Activated T-helper 17 cell treated with anti-CD3 and anti-CD28 coated beads, Interleukin-2, amount 50 U/mL, for 72 hours (primary cell): ENCODE data around the gene LRRC23. TPM values are rescaled to one million over a fixed set of nuclear protein-coding genes. Genes with fewer than 3 reads are reported as not detected.

Source experiments
- ATAC-seq: fragments of 150-1000 bp; cut with Tn5 transposase; replicated peaks from 2 replicates; pipeline ENCODE4 v1.10.0; 2021; ENCODE audit warnings: mild to moderate bottlenecking, moderate library complexity
- H3K27ac Mint-ChIP-seq: one replicate; pipeline ENCODE4 v1.8.0; 2022; ENCODE audit warnings: mixed read lengths
- H3K27me3 Mint-ChIP-seq: one replicate; pipeline ENCODE4 v1.8.0; 2022; ENCODE audit warnings: mixed read lengths
- H3K36me3 Mint-ChIP-seq: one replicate; pipeline ENCODE4 v1.8.0; 2022; ENCODE audit warnings: low read depth, mild to moderate bottlenecking, mixed read lengths
- H3K4me1 Mint-ChIP-seq: one replicate; pipeline ENCODE4 v1.8.0; 2022; ENCODE audit warnings: mixed read lengths
- H3K4me3 Mint-ChIP-seq: one replicate; pipeline ENCODE4 v1.8.0; 2022; ENCODE audit warnings: mild to moderate bottlenecking, mixed read lengths
- H3K9me3 Mint-ChIP-seq: one replicate; pipeline ENCODE4 v1.8.0; 2022; ENCODE audit warnings: mixed read lengths
- total RNA-seq, 2 donors: library from RNA; stranded (reverse); gene quantifications; one replicate each; pipeline ENCODE4 v1.2.3, GENCODE V29; 2022

LRRC23 gene
- total RNA-seq, 2 donors from 2014 or later: 4.4 to 7.6 TPM

DNA sequence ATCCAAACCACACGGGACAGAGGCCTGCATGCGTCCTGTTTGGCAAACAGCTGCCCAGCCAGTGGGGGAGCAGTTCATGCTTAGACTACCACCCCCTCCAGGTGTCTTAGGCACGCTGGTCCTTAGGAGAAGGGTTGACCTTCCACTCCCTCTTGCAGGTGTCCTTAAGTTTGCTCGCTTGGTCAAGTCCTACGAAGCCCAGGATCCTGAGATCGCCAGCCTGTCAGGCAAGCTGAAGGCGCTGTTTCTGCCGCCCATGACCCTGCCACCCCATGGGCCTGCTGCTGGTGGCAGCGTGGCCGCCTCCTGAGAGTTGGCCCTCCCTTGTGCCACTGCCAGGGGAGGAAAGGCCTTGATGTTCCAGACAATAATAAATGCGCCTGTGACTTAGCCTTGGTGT lies 41.0 kb downstream of the LRRC23 start:
- Mint-ChIP-seq H3K4me3 (peak overlapping the region; percentile 87), H3K4me1 (peaks cover 41% of the 10 kb centered on the region), H3K9me3 (no peaks in the 10 kb centered on the region), H3K36me3 (peaks cover 82% of the 10 kb centered on the region), H3K27me3 (no peaks in the 10 kb centered on the region), H3K27ac (peak overlapping the region; percentile 100)
- ATAC-seq: no peak

DNA sequence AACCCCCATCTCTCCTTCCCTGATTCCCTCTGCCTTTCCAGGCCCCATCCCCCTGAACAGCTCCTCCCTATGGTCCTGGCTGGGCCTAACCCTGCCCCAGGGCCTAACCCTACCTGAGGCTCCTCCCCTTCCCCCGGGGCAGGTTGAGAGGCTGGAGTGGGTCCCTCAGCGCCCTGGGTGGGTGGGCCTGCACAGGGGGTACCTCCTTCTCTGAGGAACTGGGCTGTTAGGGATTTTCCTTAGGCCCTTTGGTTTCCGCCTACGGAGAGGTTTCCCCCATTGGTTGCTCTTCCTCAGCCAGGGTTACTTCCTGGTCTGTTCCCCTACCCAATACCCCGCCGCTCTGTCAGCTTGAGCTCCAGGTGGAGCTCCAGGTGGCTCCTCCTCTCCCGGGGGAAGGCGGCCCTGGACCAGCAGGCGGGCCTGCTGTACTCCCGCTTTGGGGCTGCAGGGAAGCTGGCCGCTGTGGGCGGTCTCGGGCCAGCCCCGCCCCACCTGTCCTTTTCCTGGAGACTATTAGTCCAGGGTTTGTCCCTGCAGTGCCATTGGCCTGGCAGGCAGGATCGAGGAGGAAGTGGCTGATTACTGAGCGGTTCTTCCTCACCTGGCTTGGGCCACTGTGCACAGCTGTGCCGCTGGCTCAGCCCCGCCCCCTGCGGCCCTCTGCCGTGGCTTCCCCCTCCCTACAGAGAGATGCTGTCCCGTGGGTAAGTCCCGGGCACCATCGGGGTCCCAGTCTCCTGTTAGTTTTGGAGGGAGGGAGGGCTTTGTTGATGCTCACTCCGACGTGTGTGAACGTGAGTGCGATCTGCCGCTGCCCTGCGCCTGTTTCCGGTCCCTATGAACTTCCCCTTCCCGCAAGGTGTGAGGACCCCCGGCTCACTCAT lies 41.7 kb downstream of the LRRC23 start:
- no peaks in the 10 kb centered on the region for H3K27me3 Mint-ChIP-seq
- H3K4me3 Mint-ChIP-seq: peak overlapping the region; percentile 87
- no peaks in the 10 kb centered on the region for H3K9me3 Mint-ChIP-seq
- peak overlapping the region; percentile 100 for H3K27ac Mint-ChIP-seq
- peaks cover 42% of the 10 kb centered on the region for H3K4me1 Mint-ChIP-seq
- H3K36me3 Mint-ChIP-seq: peaks cover 81% of the 10 kb centered on the region
- peak; percentile 55 for ATAC-seq

DNA sequence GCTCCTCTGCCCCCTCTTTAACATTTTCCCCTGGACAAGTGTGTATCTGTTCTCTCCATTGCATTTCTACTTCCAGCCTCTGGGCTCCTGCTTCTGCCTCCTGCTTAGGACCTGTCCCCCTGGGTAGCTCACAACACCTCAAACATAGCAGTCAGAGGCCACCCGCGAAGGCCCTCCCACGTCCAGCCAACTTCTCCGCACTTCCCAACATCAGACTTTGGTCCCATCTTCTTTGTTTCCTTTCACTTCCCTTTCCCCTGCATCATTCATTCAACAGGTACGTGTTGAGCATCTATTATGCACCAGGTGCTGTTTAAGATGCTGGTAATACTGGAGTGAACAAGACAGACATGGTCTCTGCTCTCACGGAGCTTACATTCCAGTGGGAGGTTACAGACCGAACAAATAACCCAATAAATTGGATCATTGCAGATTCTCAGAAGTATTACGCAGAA lies 42.3 kb downstream of the LRRC23 start:
- ATAC-seq: no peak
- H3K4me3 Mint-ChIP-seq: peak overlapping the region; percentile 87
- no peaks in the 10 kb centered on the region for H3K27me3 Mint-ChIP-seq
- H3K9me3 Mint-ChIP-seq: no peaks in the 10 kb centered on the region
- peaks cover 82% of the 10 kb centered on the region for H3K36me3 Mint-ChIP-seq
- peaks cover 42% of the 10 kb centered on the region for H3K4me1 Mint-ChIP-seq
- peak overlapping the region; percentile 100 for H3K27ac Mint-ChIP-seq

DNA sequence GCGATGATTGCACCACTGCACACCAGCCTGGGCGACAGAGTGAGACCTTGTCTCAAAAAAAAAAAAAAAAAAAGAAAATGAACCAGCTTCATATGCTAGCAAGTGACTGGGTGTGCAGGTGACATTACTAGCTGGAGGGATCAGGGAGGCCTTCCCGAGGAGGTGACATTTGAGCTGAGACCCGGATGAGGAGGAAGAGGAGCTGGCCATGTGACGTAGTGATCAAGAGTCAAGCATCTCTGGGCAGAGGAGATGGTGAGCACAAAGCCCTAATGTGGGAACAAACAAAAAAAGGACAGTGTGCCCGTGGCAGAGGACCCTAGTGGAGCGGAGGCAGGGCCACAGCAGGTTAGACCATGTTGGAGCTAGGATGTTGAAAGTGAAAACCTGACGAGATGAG lies 43.0 kb downstream of the LRRC23 start:
- ATAC-seq: no peak
- Mint-ChIP-seq H3K27ac (peak overlapping the region; percentile 100), H3K36me3 (peaks cover 82% of the 10 kb centered on the region), H3K4me3 (peak overlapping the region; percentile 87), H3K9me3 (no peaks in the 10 kb centered on the region), H3K4me1 (peaks cover 42% of the 10 kb centered on the region), H3K27me3 (no peaks in the 10 kb centered on the region)

DNA sequence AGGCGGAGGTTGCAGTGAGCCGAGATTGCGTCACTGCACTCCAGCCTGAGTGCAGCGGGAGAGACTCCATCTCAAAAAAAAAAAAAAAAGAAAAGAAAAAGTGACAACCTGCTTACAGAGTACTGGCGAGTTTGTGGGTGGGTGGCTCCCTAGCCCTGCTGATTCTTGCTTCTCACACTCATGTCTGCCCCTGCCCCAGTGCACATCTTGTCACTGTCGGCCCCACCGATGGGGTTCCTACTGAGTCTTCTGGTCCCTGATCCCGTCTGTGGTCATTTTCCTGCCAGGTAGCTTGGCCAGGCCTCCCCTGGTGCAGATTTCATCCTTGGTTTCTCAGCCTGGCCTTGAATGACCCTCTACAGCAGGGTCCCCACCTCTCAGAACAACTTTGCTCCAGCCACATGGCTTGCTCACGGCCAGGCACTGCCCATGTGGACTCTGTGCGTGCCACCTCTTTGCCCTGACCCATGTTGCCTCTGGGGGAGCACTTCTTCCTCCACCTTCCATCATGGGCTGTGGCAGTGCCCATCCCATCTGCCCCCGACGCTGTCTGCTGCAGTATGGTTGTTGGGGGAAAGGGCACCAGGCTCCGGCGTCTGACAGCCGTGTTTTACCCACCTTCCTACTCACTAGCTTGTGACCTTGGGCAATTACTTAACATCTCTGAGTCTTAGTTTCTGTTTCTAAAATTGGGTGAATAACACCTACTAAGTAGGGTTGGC lies 44.4 kb downstream of the LRRC23 start:
- Mint-ChIP-seq H3K4me3 (peak overlapping the region; percentile 87), H3K9me3 (no peaks in the 10 kb centered on the region), H3K4me1 (peaks cover 38% of the 10 kb centered on the region), H3K36me3 (peaks cover 86% of the 10 kb centered on the region), H3K27me3 (no peaks in the 10 kb centered on the region), H3K27ac (peak overlapping the region; percentile 100)
- ATAC-seq: no peak

DNA sequence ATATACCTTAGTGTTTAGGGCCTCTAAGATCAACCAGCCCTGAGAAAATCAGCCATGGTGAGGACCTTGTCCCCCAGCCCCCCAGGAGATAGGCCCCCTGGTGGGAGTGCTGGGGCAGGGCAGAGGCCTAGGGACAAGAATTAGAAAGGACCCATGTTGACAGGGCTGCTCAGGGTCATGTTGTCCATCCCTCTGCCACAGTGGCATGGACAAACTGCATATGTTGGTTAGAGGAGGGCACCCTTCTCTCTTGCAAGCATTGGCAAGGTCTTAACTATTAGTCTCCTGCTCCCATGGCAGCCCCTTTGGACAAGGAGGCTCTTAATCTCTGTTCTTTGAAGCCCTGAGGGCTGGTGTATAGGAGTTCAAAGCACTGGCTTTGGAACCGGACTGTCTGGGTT lies 45.8 kb downstream of the LRRC23 start:
- peaks cover 86% of the 10 kb centered on the region for H3K36me3 Mint-ChIP-seq

DNA sequence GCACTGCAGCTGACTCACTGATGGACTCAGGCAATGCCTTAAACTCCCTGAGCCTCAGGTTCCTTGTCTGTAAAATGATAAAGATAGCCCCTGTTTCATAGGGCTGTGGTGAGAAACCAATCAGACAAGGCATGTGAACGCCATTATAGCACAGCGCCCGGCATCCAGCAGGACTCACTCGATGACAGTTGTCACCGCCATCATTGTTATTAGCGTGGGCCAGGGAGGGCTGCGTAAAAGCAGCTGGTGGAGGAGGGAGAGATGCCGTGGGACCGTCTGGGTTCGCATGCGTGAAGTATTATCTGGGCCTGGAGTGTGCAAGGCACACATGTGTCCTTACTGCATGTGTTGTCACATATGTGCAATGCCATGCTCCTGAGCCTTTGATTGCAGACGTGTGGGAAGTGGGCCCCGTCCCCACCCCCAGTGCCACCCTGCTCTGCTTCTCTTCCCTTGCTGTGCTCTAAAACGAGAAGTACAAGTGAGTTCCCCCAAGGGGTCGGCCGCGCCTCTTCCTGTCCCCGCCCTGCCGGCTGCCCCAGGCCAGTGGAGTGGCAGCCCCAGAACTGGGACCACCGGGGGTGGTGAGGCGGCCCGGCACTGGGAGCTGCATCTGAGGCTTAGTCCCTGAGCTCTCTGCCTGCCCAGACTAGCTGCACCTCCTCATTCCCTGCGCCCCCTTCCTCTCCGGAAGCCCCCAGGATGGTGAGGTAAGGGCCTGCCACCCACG lies 46.4 kb downstream of the LRRC23 start, which contains the start of gene PTPN6:
PTPN6 (plus strand) TSS at position 546 of the 730 bp plus-strand sequence; CDS start at position 703, 157 bp downstream.
- Mint-ChIP-seq H3K36me3 (peaks cover 86% of the 10 kb centered on the region), H3K4me3 (peak within 1 kb of the TSS; percentile 87), H3K27ac (peak within 1 kb of the TSS; percentile 100), H3K4me1 (peaks cover 51% of the 10 kb centered on the region), H3K27me3 (no peaks in the 10 kb centered on the region), H3K9me3 (no peaks in the 10 kb centered on the region)
- peak; percentile 6 for ATAC-seq

More for the DNA sequence above, 45.8 kb downstream of the LRRC23 start:
- ATAC-seq: no peak
- H3K27ac Mint-ChIP-seq: peak overlapping the region; percentile 100
- peaks cover 48% of the 10 kb centered on the region for H3K4me1 Mint-ChIP-seq
- H3K27me3 Mint-ChIP-seq: no peaks in the 10 kb centered on the region
- H3K9me3 Mint-ChIP-seq: no peaks in the 10 kb centered on the region
- H3K4me3 Mint-ChIP-seq: peak overlapping the region; percentile 87

DNA sequence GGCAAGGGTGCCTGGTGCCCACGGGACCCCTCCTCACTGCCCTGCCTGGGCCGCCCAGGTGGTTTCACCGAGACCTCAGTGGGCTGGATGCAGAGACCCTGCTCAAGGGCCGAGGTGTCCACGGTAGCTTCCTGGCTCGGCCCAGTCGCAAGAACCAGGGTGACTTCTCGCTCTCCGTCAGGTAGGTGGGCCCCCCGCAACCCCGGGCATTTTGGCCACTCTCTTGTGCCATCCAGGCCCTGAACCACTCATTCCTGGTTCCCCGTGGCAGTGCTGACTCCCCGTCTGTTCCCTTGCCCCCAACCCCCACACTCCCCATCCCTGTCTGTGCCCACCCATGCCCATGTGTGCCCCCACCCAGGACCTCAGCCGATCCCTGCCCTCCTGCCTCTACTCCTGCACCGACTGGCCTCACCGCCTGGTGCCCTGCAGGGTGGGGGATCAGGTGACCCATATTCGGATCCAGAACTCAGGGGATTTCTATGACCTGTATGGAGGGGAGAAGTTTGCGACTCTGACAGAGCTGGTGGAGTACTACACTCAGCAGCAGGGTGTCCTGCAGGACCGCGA lies 47.0 kb downstream of the LRRC23 start:
- Mint-ChIP-seq H3K4me1 (peaks cover 58% of the 10 kb centered on the region), H3K36me3 (peaks cover 86% of the 10 kb centered on the region), H3K9me3 (no peaks in the 10 kb centered on the region), H3K4me3 (peak overlapping the region; percentile 87), H3K27ac (peak overlapping the region; percentile 100), H3K27me3 (no peaks in the 10 kb centered on the region)
- peak; percentile 8 for ATAC-seq

DNA sequence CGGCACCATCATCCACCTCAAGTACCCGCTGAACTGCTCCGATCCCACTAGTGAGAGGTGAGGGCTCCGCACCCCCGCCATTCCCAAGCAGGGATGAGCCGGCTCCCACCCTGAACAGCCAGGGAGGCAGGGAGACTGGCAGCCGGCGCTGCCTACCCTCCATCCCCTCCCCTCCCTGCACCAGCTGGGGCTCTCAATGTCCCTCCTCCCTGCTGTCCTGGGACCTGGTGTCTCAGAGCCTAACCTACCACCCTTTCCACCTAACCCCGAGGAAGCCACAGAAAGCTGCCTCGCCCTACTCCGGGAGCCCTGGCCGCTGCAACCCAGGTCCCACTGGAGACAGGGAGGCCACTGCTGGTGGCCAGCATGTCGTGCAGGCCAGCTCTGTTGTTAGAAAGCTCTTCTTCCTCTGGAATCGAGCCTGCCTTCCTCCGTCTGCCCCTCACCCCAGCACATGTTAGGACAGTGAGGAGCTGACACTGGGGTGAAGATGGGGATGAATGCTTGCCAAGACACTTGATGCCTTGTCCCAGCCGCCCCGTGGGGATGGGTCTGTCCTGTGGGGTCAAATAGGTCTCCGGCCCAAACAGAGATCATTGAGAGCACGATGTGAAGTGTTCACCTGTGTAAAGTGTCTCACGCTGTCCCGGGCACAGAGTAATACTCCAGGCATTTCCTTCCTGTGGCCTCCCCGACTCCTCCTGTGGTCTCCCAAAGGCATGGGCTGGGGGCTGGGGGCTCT lies 47.7 kb downstream of the LRRC23 start:
- Mint-ChIP-seq H3K4me3 (peak overlapping the region; percentile 87), H3K36me3 (peaks cover 86% of the 10 kb centered on the region), H3K27ac (peak overlapping the region; percentile 100), H3K9me3 (no peaks in the 10 kb centered on the region), H3K27me3 (no peaks in the 10 kb centered on the region), H3K4me1 (peaks cover 59% of the 10 kb centered on the region)
- ATAC-seq: peak; percentile 6

DNA sequence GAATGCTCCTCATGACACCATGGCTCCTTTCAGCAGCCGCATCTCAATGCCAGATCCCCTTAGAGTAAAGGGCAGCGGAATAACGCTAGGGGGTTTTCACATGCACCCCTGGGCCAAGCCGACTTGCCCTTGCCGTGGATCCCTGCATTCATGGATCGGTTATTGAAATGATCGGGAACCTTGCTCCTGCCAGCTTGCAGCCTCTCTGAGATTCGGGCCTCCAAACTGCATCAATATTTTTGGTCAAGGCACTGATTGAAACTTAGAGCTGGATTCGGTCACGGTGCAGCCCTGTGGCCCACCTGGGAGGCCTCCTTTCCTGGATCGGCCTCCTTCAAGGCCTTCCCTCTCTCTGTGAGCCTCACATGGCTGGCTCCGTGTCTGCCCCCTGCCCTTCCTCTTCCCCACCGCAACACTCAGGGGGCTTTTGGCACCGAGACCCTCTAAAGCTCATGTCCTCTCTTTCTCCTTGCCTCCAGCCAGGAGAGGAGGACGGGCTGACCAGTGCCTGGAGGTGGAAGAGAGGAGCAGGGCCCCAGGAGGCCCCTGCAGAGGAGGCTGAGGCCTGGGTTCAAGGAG lies 48.3 kb downstream of the LRRC23 start:
- H3K27ac Mint-ChIP-seq: peak overlapping the region; percentile 100
- peaks cover 86% of the 10 kb centered on the region for H3K36me3 Mint-ChIP-seq
- no peaks in the 10 kb centered on the region for H3K27me3 Mint-ChIP-seq
- ATAC-seq: no peak
- H3K4me3 Mint-ChIP-seq: peak overlapping the region; percentile 87
- no peaks in the 10 kb centered on the region for H3K9me3 Mint-ChIP-seq
- peaks cover 55% of the 10 kb centered on the region for H3K4me1 Mint-ChIP-seq

DNA sequence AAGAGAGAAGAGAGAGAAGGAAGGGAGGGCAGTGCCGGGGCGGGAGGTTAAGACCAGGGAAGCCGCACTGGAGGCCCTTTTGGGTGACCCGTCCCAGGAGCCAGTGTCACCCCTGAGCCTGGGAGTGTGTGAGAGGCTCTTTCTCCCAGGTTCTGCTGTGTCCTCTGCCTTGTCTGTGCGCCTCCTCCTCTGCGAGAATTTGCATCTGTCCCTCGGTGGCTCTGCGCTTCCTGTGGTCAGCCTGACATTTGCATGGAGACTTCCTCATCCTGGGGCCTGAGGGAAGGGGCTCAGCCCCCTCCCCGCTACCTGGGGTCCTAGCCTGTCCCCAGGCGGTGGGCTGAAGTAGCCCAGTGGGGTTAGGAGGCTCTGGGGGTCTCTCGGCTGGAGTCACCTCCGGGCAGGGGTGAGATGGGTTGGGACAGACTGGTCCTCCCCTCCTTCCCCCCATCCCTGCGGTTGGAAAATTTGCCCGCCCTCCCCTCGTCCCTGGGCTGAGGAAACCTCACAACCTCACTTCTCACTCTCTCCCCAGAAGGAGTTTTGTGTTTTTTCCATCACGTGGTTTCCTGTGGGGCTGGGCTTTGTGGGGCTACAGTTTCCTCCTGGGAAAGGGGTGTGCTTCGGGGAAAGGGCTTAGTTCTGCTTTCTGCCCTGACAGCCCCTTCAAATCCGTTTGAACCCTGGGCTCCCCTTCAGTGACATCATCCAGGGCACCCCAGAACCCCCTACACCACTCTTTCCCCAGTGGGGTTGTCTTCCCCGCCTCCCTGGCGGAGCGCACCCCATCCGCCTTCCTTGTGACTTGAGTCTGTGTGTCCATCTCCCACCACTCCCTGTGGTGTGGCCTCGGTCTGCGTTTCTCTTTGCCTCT lies 49.1 kb downstream of the LRRC23 start:
- peak overlapping the region; percentile 100 for H3K27ac Mint-ChIP-seq
- H3K36me3 Mint-ChIP-seq: peaks cover 87% of the 10 kb centered on the region
- peak overlapping the region; percentile 87 for H3K4me3 Mint-ChIP-seq
- H3K9me3 Mint-ChIP-seq: no peaks in the 10 kb centered on the region
- peaks cover 55% of the 10 kb centered on the region for H3K4me1 Mint-ChIP-seq
- H3K27me3 Mint-ChIP-seq: no peaks in the 10 kb centered on the region
- peak; percentile 60 for ATAC-seq

DNA sequence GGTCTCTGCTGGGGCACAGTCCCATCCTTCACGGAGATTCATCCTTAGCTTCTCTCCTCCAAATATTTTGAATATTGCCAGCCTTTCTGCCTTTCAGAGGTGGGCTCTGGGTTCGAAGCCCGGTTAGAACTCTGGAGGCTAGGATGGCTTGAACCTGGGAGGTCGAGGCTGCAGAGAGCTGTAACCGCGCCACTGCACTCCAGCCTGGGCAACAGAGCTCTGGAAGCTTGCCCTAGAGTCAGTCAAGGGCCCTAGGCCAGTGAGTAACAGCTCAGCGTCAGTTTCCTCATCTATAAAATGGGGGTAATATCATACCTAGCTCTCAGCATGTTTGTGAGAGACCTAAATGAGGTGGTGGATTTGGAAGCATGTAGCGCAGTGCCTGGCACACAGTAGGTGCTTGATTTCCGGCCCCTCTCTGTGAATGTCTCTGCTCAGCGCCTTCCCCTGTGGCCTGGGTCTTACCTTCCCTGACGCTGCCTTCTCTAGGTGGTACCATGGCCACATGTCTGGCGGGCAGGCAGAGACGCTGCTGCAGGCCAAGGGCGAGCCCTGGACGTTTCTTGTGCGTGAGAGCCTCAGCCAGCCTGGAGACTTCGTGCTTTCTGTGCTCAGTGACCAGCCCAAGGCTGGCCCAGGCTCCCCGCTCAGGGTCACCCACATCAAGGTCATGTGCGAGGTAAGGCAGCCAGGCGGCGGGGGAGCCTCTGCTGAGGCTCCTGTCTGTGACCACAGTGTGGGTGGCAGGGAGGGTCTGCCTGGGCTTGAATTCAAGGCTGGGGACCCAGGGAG lies 49.9 kb downstream of the LRRC23 start:
- no peak for ATAC-seq
- H3K27ac Mint-ChIP-seq: peak overlapping the region; percentile 100
- H3K4me3 Mint-ChIP-seq: peak overlapping the region; percentile 87
- no peaks in the 10 kb centered on the region for H3K9me3 Mint-ChIP-seq
- peaks cover 57% of the 10 kb centered on the region for H3K4me1 Mint-ChIP-seq
- peaks cover 88% of the 10 kb centered on the region for H3K36me3 Mint-ChIP-seq
- H3K27me3 Mint-ChIP-seq: no peaks in the 10 kb centered on the region
